WTC11 (cell line): Measurements from ENCODE around the gene FAH. TPM values are rescaled to one million over a fixed set of nuclear protein-coding genes. Genes with fewer than 3 reads are reported as not detected.

Experiments used
- ATAC-seq: fragments of 200-7000 bp; cut with Tn5 transposase; 2 replicates; pipeline ENCODE4 v1.10.0; 2021; ENCODE audit warnings: mild to moderate bottlenecking, moderate library complexity
- CTCF ChIA-PET: fragments of 300-600 bp; sonication (Branson Sonifier 250); formaldehyde crosslinking; loops from one replicate; lab custom pipeline; 2021; ENCODE audit warnings: antibody characterized with exemption; lab: Charles Lee
- POLR2A ChIA-PET: fragments of 350-600 bp; sonication (Branson Sonifier 250); formaldehyde crosslinking; loops from one replicate; lab custom pipeline; 2021; ENCODE audit warnings: antibody characterized with exemption; lab: Charles Lee
- DNase-seq: peaks from one replicate; pipeline ENCODE4 v3.0.0; 2021; ENCODE audit warnings: low spot score
- H3K27ac Mint-ChIP-seq: 2 replicates; pipeline ENCODE4 v1.8.0; 2021; ENCODE audit warnings: mixed read lengths
- H3K27me3 Mint-ChIP-seq: 2 replicates; pipeline ENCODE4 v1.8.0; 2021; ENCODE audit warnings: low read depth, mild to moderate bottlenecking, moderate library complexity, mixed read lengths
- H3K36me3 Mint-ChIP-seq: 2 replicates; pipeline ENCODE4 v1.8.0; 2021; ENCODE audit warnings: mixed read lengths
- H3K4me1 Mint-ChIP-seq: 2 replicates; pipeline ENCODE4 v1.8.0; 2022; ENCODE audit warnings: mixed read lengths
- H3K4me3 Mint-ChIP-seq: 2 replicates; pipeline ENCODE4 v1.8.0; 2021; ENCODE audit warnings: mild to moderate bottlenecking, moderate library complexity, mixed read lengths
- H3K9me3 Mint-ChIP-seq: 2 replicates; pipeline ENCODE4 v1.8.0; 2021; ENCODE audit warnings: mixed read lengths
- E2F5 ChIP-seq: sonication (generic); formaldehyde crosslinking; IDR thresholded peaks from 2 replicates; pipeline ENCODE4 v1.8.1; 2022; ENCODE audit warnings: mild to moderate bottlenecking, moderate library complexity, missing genetic modification reagents
- FOXJ3 ChIP-seq: sonication (generic); formaldehyde crosslinking; IDR thresholded peaks from 2 replicates; pipeline ENCODE4 v1.9.0; 2021; ENCODE audit warnings: missing genetic modification reagents, mild to moderate bottlenecking, borderline replicate concordance
- KAT7 ChIP-seq: sonication (generic); formaldehyde crosslinking; IDR thresholded peaks from 2 replicates; pipeline ENCODE4 v1.8.1; 2023; ENCODE audit warnings: missing genetic modification reagents, mild to moderate bottlenecking, borderline replicate concordance
- PRDM15 ChIP-seq: sonication (generic); formaldehyde crosslinking; IDR thresholded peaks from 2 replicates; pipeline ENCODE4 v1.8.0; 2022; ENCODE audit warnings: missing genetic modification reagents
- PRRX2 ChIP-seq: fragments of 250-450 bp; sonication (Bioruptor Pico); IDR thresholded peaks from 2 replicates; pipeline ENCODE4 v1.8.0; 2021; ENCODE audit warnings: mild to moderate bottlenecking
- SOX15 ChIP-seq: fragments of 250-450 bp; sonication (Bioruptor Pico); IDR thresholded peaks from 2 replicates; pipeline ENCODE4 v1.9.0; 2021; ENCODE audit warnings: mild to moderate bottlenecking
- TEAD4 ChIP-seq: sonication (generic); formaldehyde crosslinking; IDR thresholded peaks from 2 replicates; pipeline ENCODE4 v1.8.0; 2022; ENCODE audit warnings: mild to moderate bottlenecking, missing genetic modification reagents
- ZNF317 ChIP-seq: sonication (generic); formaldehyde crosslinking; IDR thresholded peaks from 2 replicates; pipeline ENCODE4 v1.8.1; 2023; ENCODE audit warnings: low read depth, mild to moderate bottlenecking, moderate library complexity, missing genetic modification reagents, borderline replicate concordance
- ZNF416 ChIP-seq: fragments of 250-450 bp; sonication (Bioruptor Pico); IDR thresholded peaks from 2 replicates; pipeline ENCODE4 v1.9.0; 2021; ENCODE audit warnings: mild to moderate bottlenecking, inconsistent platforms
- ZNF423 ChIP-seq: fragments of 250-450 bp; sonication (Bioruptor Pico); IDR thresholded peaks from 2 replicates; pipeline ENCODE4 v2.1.2; 2022; ENCODE audit warnings: mild to moderate bottlenecking, moderate library complexity
- ZNF425 ChIP-seq: fragments of 250-450 bp; sonication (Bioruptor Pico); conservative IDR thresholded peaks from 2 replicates; pipeline ENCODE4 v1.9.0; 2021; ENCODE audit warnings: mild to moderate bottlenecking
- ZNF671 ChIP-seq: fragments of 250-450 bp; sonication (Bioruptor Pico); IDR thresholded peaks from 2 replicates; pipeline ENCODE4 v1.8.0; 2021; ENCODE audit warnings: mild to moderate bottlenecking
- ZSCAN18 ChIP-seq: fragments of 250-450 bp; sonication (Bioruptor Pico); IDR thresholded peaks from 2 replicates; pipeline ENCODE4 v2.1.2; 2022; ENCODE audit warnings: mild to moderate bottlenecking, moderate library complexity
- total RNA-seq: library from RNA; stranded (reverse); gene quantifications from 3 replicates; pipeline ENCODE4 v1.2.3, GENCODE V29; 2021
- TF ChIP-seq, protein P1 (sequence below): sonication (generic); formaldehyde crosslinking; IDR thresholded peaks from 2 replicates; pipeline ENCODE4 v1.8.1; 2023; ENCODE audit warnings: mild to moderate bottlenecking, moderate library complexity, missing genetic modification reagents
- TF ChIP-seq, protein P2 (sequence below): sonication (generic); formaldehyde crosslinking; IDR thresholded peaks from 2 replicates; pipeline ENCODE4 v1.8.0; 2023; ENCODE audit warnings: mild to moderate bottlenecking, missing genetic modification reagents
- TF ChIP-seq, protein P3 (sequence below): sonication (generic); formaldehyde crosslinking; IDR thresholded peaks from 2 replicates; pipeline ENCODE4 v1.8.1; 2022; ENCODE audit warnings: mild to moderate bottlenecking, missing genetic modification reagents, moderate library complexity, borderline replicate concordance
- TF ChIP-seq, protein P4 (sequence below): sonication (generic); formaldehyde crosslinking; IDR thresholded peaks from 2 replicates; pipeline ENCODE4 v1.8.1; 2023; ENCODE audit warnings: mild to moderate bottlenecking, missing genetic modification reagents, moderate library complexity

The FAH gene
- total RNA-seq, 1 experiment from 2014 or later = 22.8 TPM

- no peak for TF ChIP-seq ZSCAN18
- no peak for TF ChIP-seq FOXJ3
- TF ChIP-seq KAT7 = no peak
- TF ChIP-seq, protein P1, sequence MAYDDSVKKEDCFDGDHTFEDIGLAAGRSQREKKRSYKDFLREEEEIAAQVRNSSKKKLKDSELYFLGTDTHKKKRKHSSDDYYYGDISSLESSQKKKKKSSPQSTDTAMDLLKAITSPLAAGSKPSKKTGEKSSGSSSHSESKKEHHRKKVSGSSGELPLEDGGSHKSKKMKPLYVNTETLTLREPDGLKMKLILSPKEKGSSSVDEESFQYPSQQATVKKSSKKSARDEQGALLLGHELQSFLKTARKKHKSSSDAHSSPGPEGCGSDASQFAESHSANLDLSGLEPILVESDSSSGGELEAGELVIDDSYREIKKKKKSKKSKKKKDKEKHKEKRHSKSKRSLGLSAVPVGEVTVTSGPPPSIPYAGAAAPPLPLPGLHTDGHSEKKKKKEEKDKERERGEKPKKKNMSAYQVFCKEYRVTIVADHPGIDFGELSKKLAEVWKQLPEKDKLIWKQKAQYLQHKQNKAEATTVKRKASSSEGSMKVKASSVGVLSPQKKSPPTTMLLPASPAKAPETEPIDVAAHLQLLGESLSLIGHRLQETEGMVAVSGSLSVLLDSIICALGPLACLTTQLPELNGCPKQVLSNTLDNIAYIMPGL = no peak
- no peak for TF ChIP-seq PRDM15 (CRISPR knock-in tag)
These were observed 43.4 kb upstream of the FAH start (continued) for GRCh38 chr15:80109388-80109787.

- Mint-ChIP-seq H3K27ac (no peak overlapping the region), H3K4me1 (peaks cover 51% of the 10 kb centered on the region), H3K36me3 (no peaks in the 10 kb centered on the region), H3K4me3 (no peak overlapping the region), H3K27me3 (no peaks in the 10 kb centered on the region), H3K9me3 (no peaks in the 10 kb centered on the region)
- ChIA-PET CTCF (no interaction called here), POLR2A (no interaction called here)
- no peak for ATAC-seq
- no peak for DNase-seq
- no peak for TF ChIP-seq PRRX2 (CRISPR knock-in tag)
- no peak for TF ChIP-seq SOX15 (CRISPR knock-in tag)
- TF ChIP-seq ZNF671 (CRISPR knock-in tag) = no peak
- TF ChIP-seq FOXJ3 = no peak
- TF ChIP-seq, protein P1 = no peak
- no peak for TF ChIP-seq TEAD4 (CRISPR knock-in tag)
- TF ChIP-seq, protein P2, sequence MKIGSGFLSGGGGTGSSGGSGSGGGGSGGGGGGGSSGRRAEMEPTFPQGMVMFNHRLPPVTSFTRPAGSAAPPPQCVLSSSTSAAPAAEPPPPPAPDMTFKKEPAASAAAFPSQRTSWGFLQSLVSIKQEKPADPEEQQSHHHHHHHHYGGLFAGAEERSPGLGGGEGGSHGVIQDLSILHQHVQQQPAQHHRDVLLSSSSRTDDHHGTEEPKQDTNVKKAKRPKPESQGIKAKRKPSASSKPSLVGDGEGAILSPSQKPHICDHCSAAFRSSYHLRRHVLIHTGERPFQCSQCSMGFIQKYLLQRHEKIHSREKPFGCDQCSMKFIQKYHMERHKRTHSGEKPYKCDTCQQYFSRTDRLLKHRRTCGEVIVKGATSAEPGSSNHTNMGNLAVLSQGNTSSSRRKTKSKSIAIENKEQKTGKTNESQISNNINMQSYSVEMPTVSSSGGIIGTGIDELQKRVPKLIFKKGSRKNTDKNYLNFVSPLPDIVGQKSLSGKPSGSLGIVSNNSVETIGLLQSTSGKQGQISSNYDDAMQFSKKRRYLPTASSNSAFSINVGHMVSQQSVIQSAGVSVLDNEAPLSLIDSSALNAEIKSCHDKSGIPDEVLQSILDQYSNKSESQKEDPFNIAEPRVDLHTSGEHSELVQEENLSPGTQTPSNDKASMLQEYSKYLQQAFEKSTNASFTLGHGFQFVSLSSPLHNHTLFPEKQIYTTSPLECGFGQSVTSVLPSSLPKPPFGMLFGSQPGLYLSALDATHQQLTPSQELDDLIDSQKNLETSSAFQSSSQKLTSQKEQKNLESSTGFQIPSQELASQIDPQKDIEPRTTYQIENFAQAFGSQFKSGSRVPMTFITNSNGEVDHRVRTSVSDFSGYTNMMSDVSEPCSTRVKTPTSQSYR = no peak
These were observed 41.9 kb upstream of the FAH start for GRCh38 chr15:80110920-80111319.

GRCh38 chr15:80114114-80114513 is 38.7 kb upstream of the FAH start:
- DNase-seq = no peak
- peak; percentile 46; the same call in 1 of the 2 replicates for ATAC-seq
- POLR2A ChIA-PET = interaction anchor here (1.0 kb wide), 1 partner anchor 38 kb away, joined by 3 read pairs; the partner anchor contains the start of gene FAH
- Mint-ChIP-seq H3K27me3 (no peaks in the 10 kb centered on the region), H3K27ac (peak overlapping the region; percentile 80), H3K4me3 (no peak overlapping the region), H3K36me3 (no peaks in the 10 kb centered on the region), H3K4me1 (peaks cover 37% of the 10 kb centered on the region), H3K9me3 (no peaks in the 10 kb centered on the region)
- CTCF ChIA-PET = interaction anchor here (0.8 kb wide), 1 partner anchor 253 kb away, joined by 3 read pairs; no protein-coding TSS in a partner anchor
- TF ChIP-seq ZNF423 (CRISPR knock-in tag) (no peak), E2F5 (CRISPR knock-in tag) (no peak), ZNF425 (CRISPR knock-in tag) (no peak), ZNF317 (no peak), ZNF416 (CRISPR knock-in tag) (no peak)
- TF ChIP-seq, protein P3, sequence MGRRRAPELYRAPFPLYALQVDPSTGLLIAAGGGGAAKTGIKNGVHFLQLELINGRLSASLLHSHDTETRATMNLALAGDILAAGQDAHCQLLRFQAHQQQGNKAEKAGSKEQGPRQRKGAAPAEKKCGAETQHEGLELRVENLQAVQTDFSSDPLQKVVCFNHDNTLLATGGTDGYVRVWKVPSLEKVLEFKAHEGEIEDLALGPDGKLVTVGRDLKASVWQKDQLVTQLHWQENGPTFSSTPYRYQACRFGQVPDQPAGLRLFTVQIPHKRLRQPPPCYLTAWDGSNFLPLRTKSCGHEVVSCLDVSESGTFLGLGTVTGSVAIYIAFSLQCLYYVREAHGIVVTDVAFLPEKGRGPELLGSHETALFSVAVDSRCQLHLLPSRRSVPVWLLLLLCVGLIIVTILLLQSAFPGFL (CRISPR knock-in tag) = no peak
- TF ChIP-seq, protein P4, sequence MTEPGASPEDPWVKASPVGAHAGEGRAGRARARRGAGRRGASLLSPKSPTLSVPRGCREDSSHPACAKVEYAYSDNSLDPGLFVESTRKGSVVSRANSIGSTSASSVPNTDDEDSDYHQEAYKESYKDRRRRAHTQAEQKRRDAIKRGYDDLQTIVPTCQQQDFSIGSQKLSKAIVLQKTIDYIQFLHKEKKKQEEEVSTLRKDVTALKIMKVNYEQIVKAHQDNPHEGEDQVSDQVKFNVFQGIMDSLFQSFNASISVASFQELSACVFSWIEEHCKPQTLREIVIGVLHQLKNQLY (CRISPR knock-in tag) = no peak
